Astrocyte of the hippocampus (primary cell): Measurements from ENCODE around the gene RASAL2.
"Not testable (repeated sequence)": the region's sequence is repeated elsewhere in the genome, so short reads cannot be mapped to it uniquely, and the experiment has no call there.

Experiments
- DNase-seq: peaks from one replicate; pipeline ENCODE4 v3.0.0; 2011; ENCODE audit warnings: low read depth, low spot score

Gene RASAL2

DNA sequence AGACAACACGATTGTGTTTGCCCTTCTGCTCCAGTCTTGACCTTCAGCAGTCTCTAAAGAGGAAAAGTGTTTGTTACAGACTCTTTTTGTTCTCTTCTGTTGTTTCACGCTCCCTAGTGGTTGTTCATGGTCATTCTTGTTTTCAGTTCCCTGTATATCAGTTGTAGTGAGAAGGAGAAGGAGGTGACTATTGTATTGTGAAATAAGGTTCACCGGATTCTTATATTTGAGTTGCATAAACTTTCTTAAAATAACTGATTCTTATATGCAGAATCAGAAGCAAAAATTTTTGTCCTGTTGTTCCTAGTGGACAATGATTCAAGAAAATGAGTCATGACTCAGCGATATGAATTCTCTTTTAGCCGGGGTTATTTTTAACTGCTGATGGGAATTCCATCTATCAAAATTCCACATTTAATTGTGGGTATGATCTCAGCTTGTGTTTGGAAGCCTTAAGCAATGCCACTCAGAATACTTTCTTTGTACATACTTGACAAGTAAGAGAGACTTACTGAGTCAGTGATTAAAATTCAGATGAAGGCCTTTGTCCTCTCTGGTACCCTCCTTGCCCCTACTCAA is 250.7 kb downstream of the RASAL2 start:
- DNase-seq: peak; percentile 83

DNA sequence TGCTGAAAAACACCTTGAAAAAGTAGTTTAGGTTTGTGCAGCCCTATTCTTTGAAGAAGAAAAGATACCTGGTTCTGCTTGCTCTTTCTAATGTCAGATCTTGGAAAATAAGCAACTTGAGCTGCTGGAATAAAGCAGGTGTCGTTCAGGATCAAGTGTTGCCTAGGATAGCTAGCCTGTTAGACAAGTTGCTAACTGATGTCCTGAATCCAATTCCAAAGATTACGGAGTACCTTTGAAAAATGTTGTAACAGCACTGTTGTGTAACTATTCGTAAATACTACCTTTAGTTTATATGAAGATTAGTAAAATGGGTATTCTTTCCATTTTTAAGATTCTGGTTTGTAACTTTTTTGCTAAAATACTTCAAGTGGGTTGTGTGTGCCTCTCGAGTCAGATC is 251.3 kb downstream of the RASAL2 start:
- DNase-seq: no peak

DNA sequence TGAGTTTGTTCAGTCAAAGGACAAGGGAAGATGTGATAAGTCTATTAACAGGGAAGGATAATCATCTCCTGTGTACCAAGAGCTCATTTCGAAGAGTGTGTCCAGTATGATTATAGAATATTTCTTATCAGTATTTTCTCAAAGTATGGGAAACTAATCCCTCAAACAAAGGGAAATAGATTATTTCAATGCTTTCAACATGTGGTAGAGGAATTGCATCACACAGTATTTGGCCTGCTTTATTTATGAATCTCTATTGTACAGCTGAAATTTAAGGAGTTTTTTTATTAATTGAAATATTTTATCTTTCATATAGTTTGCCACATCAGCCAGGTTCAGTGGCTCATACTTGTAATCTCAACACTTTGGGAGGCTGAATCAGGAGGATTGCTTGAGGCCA is 251.9 kb downstream of the RASAL2 start:
- no peak for DNase-seq

DNA sequence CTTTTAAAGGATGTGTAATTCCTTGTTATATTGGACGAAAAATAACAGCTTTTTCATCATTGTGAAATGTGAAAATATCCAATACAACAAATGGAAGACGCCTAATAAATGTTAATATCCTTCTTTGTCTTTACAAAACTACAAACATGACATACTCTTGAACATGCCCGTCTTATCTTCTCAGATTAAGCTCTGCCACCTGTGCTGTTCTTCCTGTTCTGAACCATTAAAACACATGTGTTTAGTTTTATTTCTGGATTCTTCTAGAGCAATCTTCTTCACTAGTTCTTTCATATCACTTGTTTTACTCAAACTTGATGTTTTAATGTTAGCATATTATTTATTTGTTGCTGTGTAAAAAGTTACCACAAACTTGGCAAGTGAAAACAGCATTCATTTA is 255.9 kb downstream of the RASAL2 start:
- DNase-seq: no peak

DNA sequence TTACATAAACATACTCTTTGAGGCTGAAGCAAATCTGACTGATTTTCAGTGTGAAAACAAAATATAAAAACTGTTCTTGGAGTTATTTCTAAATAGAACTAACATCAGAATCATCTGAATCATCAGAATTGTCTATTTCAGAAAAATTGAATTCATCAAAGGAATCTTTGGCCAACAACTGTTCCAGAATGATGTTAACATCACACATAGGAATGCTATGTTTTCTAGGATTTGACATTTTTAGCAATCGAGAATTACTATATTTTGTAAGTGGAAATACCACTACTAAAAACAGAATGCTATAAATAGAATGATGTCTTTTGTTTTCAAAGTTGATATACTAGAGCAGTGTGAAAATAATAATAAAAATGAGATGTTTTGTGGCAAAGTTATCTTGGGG is 258.0 kb downstream of the RASAL2 start:
- DNase-seq: not testable (repeated sequence)

DNA sequence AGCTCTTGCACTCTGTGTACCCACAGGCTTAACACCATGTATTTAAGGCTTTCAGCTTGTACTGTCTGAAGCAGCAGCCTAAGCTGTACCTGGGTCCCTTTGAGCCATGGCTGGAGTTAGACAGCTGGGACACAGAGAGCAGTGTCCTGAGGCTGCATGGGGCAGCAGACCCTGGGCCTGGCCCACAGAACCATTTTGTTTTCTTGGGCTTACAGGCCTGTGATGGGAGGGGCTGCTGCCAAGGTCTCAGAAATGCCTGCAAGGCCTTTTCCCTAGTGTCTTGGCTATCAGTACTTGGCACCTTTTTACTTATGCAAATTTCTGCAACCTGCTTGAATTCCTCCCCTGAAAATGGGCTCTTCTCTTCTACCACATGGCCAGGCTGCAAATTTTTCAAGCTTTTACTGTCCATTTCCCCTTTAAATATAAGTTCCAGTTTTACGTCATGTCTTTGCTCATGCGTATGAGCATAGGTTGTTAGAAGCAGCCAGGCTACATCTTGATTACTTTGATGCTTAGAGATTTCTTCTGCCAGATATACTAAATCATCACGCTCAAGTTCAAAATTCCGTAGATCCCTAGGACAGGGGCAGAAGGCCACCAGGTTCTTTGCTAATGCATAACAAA is 259.0 kb downstream of the RASAL2 start:
- DNase-seq: no peak

DNA sequence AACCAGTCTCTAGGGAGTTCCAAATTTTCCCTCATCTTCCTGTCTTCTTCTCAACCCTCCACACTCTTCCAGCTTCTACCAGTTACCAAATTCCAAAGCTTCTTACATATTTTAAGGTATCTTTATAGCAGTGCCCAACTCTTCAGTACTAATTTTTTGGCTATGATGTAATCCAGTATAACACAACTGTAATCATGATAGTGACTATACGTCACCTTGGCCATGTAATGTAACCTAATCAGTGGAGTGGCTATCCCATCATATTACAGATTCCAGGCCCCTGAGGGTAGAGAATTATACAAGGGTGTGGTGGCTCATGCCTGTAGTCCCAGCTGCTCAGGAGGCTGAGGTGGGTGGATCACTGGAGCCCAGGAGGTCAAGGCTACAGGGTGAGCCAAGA is 259.6 kb downstream of the RASAL2 start:
- no peak for DNase-seq

DNA sequence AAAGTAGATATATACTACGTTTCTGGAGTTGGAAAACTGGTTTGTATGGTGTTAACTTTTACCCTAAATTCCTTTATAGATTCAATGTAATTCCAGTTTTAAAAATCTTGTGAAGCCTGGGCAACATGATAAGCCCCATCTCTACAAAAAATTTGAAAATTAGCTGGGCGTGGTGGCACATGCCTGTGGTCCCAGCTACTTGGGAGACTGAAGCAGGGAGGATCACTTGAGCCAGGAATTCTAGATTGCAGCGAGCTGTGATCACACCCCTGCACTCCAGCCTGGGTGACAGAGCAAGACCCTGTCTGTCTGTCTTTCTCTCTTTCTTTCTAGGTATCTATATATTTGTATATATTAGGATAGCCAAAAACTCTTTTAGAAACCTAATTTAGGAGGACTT is 260.9 kb downstream of the RASAL2 start:
- DNase-seq: peak; percentile 41

DNA sequence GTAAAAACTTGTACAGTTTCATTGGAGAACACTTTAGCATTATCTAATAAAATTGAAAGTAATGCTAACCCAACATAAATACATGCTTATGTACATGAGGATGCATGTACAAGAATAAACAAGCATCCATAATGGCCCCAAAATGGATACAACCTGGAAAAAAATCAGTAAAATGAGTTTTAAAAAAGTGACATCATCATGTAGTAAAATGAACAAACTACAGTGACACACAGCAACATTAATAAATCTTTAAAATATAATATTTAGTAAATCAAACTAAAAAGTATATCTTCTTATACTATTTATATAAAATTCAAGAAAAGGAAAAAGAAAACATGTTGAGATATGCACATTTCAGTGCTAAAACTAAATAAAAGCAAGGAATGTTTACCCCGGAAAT is 262.4 kb downstream of the RASAL2 start:
- DNase-seq: no peak

DNA sequence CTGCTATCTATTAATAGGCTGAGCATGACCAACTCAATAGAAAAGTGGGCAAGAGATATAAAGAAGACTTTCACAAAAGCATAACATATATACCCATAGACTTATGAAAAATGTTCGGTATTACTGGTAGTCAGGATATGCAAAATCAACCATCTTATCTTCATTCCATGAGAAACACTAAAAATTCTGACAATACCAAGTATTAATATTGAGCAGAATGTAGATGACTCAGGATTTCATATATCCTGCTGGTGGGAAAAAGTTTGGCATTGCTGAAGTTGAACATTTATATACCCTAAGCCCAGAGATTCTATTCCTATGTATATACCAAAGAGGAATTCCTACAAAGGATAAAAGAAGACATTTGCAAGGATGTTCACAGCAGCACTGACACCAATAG is 264.6 kb downstream of the RASAL2 start:
- no peak for DNase-seq

DNA sequence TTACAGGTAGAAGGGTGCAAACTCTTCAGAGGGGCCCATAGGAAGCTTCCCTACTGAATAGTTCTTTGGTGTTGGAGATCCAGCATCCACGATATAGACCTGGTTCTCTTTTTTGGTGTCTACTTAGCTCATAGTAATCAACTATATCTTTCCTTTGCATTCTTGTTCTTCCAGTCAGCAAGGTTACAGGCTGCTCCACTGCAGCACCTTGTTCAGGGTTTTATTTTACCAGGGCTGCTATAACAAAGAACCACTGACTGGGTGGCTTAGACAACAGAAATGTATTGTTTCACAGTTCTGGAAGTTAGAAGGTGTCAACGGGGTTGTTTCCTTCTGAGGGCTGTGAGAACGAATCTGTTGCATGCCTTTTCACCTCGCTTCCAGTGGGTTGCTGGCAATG is 266.5 kb downstream of the RASAL2 start:
- no peak for DNase-seq

DNA sequence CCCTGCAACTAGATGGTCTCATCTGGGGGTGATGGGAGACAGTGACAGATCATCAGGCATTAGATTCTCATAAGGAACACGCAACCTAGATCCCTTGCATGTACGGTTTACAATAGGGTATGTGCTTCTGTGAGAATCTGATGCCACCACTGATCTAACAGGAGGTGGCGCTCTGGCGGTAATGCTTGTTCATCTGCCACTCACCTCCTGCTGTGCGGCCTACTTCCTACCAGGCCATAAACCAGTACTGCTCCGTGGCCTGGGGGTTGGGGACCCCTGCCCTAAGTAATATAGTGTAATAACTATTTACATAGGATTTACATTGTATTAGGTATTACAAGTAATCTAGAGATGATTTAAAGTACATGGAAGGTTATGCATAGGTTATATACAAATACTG is 267.9 kb downstream of the RASAL2 start:
- DNase-seq: no peak

DNA sequence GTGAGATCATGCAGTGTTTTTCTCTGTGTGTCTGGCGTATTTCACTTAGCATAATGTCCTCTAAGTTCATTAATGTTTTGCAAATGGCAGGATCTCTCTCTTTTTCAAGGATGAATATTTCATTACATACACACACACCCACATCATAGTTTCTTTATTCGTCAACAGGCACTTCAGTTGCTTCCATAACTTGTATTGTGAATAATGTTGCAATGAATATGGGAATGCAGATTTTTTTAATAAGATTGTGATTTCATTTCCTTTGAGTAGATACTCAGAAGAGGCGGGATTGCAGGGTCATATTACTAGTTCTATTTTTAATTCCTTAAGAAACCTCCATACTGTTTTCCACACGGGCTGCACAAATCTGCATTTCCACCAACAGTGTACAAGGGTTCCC is 268.8 kb downstream of the RASAL2 start:
- DNase-seq: no peak

DNA sequence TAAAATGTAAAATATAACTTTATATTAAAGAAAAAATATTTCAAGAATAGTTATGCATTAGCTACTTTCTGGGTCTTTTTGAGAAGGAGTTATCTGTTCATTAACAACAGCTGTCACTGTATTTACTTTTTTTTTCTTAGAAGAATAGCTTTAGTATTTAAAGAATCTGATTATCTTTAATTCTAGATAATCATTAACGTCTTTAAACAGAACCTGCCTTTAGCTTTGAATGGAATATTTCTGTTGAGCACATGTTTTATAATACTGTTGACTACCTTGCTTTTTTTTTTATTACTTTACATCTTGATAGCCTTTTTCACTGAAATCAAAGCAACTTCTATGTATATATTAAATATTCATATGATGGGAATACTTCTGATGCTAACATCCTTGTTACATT is 270.9 kb downstream of the RASAL2 start:
- DNase-seq: no peak

DNA sequence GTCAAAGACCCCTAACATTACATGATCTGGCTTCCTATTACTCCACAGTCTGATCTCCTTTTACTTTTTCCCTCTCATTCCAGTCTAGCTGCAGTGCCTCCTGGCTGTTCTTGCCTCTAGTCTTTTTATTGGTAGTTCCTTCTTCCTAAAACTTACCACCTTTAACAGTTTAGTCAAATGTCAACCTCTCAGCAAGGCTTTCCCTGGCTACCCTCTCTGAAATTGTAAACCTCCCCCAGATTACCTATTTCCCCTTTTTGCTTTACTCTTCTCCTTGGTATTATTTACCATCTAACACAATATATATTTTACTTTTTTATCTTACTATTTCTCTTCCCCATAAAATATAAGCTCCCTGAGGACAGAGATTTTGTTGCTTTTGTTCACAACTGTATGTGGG is 273.2 kb downstream of the RASAL2 start:
- no peak for DNase-seq

DNA sequence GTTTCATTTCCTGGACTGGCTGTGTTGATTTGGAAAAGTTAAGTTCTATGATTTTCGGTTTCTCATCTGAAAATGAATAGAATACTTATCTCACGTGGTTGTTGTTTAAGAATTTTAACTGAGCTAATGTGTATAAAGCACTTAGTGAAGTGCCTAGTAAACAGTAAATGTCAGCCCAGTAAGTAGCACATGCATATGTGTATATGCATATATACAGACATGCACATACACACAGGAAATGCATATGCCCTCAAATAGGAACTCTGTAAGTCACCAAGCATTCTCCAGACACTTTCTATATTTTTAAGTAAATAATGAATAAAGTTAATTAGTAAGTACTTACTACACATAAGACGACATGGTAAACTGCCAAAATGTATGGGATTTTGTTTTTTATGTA is 274.3 kb downstream of the RASAL2 start:
- no peak for DNase-seq

DNA sequence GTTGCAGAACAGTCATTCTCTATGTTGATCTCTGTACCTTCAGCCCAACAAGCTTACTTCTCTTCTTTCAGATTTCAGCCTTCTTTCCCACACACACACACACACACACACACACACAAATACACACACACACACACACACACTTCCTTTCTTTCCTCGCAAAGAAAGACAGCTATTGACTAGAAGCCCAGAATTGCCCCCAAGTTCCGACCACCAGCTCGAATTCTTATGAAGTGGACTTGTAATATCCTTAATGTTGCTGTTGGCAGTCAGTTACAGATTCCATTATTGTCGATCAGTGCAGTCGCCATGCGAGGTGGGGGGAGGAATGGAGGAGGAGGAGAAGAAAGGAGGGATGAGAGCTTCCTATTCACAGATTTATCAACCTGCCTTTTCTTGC is 277.3 kb downstream of the RASAL2 start:
- peak; percentile 72 for DNase-seq

DNA sequence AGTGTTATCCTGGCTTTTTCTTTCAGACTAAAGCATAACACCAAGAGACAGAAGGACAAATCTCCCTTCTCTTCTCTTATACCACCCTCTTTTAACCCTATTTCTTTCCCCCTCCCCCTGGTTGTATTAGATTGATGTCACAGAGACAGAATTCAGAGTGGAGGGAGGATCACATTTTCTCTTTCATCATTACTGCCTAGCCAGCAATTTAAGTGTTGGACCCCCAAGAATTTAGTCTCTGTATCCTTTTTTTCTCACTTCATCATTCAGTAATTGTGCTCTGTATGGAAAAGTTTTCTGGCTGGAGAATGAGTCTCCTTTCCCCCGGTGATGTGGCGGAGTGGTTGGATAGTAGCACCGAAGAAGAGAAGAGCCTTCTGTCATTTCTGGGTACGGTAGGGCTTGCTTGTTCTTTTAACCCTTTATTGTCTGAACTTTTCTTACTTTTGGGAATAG is 278.1 kb downstream of the RASAL2 start:
- DNase-seq: peak; percentile 22

DNA sequence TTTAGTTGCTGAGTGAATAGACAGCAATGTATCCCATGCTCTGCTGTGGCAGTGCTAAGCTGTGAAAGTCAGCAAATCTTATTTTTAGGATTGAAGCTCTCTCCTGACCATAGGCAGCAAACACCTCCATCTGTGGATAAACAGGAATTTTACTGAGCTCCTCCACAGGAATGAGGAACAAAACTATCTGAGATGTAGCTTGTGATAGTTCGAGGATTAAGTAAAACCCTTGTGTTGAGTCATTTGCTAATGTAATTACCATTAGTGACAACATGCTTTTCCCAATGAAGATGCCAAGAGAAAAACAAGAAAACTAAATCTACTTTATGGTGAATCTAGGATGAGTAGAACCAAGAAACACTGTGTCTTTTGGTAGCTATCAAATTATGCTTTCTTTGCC is 280.1 kb downstream of the RASAL2 start:
- peak; percentile 19 for DNase-seq

DNA sequence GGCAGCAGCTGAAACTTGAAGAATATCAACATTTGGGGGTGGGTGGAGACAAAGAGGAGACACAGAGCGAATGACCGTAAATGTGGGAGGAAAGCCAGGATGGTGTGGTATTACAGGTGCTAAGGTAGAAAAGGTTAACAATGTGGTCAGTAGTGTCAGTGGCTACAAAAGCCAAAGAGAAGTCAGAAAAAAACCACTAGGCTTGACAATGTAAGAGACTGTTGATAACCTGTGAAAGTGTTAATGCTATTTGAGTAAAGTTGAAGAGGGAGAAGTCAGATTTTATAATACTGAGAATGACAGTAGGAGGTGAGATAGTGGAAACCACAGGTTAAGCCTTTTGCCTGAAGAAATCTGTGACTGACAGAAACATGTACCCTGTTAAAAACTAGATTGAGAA is 282.1 kb downstream of the RASAL2 start:
- DNase-seq: no peak

DNA sequence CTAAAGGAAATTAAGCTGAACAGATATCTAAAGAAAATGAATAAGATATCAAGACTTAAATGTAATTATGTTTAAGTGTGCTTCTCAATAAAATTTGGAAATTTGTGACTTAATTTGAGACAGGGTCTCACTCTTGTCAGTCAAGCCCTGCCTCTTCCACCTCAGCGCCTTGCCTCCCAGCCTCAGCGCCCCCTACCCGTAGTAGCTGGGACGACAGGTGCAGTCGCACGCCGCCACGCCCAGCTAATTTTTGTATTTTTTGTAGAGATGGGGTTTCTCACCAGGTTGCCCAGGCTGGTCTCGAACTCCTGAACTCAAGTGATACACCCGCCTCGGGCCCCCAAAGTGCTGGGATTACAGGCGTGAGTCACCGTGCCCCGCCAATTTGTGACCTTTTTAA is 285.9 kb downstream of the RASAL2 start:
- no peak for DNase-seq

DNA sequence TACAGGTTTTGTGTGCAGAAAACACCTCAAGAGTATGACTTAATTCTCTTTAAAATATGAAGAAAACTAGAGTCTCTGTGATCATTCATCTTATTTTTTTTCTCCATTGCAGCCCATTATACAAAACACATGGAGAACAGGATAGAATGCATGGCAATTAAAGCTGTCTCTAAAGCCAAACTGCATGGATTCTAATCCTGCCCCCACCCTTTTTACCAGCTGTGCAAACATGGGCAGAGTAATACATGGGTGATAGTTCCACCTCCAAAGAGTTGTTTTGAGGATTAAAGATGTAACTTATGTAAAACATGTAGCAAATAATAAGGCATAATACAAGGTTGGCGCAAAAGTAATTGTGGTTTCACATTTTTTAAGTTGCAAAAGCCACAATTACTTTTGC is 288.5 kb downstream of the RASAL2 start:
- no peak for DNase-seq

DNA sequence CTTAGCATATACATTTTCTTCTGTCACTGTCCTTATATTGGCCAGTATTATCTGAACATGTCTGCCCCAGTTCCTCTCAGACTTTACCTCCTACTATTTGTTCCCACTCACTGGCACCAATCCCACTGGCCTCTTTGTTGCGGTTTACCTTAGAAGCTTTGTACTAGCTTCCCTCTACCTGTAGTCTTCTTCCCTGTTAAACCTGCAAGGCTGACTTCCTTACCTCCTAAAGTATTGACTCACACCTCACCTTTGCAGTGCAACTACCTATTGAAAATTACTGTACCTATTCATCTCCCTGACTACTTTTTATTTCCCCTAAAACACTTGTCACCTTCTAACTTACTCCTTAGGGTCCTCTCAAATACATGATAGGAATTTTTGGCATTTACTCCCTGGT is 291.8 kb downstream of the RASAL2 start:
- DNase-seq: no peak
